Measurements from ENCODE around the gene DBH. TPM values are rescaled to one million over a fixed set of nuclear protein-coding genes. Genes with fewer than 3 reads are reported as not detected.

The DBH gene
- total RNA-seq, 4 donors from 2014 or later, result 0.11 to 0.15 TPM; not detected in 2

DNA sequence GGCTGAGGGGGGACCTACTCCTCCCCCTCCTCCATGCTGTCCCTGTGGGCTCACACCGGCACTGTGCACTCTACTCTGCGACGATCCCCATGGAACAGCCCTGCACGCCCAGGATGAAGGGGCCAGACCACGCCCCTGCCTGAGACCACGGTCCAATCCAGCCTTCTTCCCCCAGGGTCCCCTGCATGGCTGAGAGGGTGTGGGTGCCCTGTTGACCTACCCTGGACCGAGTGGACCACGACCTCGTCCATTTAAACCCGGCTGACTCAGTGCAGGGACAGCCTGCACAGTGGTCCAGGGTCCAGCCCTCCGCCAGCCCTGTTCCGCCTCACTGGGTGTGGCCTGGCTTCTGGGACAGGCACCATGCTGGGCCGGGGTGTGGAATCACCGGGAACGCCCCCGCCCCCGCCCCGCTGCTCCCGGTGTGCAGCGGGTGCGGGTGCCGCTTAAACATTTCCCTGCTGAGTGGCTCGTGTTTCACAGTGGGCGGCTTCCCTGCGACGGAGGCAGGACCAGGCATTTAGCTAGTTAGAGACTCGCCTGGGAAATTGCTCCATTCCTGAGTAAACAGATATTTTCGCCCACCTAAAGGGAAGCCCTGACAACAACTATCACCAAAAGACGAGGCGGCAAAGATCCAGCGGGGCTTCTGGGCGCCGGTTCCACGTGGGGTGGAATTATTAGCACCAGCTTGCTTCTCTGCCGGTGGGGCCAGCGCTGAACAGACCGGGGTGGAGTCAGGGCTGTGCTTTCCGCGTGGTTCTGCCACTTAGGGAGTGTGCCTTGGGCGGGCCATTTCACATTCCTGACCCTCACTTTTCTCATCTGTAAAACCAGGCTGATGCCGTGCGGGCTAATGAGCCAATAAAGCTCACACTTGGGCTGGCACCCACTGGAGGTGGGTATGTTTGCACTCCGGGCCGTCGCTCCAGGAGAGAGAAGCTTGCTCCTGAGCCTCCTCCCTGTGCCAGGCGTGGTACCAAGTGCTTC is 22.6 kb downstream of the DBH start:
- Histone ChIP-seq H3K27me3 (no peaks in the 10 kb centered on the region), H3K9me3 (no peaks in the 10 kb centered on the region), H3K36me3 (no peaks in the 10 kb centered on the region), H3K4me1 (peaks cover 26 to 37% of the 10 kb centered on the region in 2 donors), H3K27ac (no peak overlapping the region), H3K4me3 (replicated peaks in 1 of 3) (no peak overlapping the region)
- DNase-seq, result peak; percentile 53 to 62
- intact Hi-C loops (cut with DNase I), result loop anchor here (5.0 kb wide), 1 partner anchor 91 kb away; no protein-coding TSS in a partner anchor
- TF ChIP-seq, protein P1, sequence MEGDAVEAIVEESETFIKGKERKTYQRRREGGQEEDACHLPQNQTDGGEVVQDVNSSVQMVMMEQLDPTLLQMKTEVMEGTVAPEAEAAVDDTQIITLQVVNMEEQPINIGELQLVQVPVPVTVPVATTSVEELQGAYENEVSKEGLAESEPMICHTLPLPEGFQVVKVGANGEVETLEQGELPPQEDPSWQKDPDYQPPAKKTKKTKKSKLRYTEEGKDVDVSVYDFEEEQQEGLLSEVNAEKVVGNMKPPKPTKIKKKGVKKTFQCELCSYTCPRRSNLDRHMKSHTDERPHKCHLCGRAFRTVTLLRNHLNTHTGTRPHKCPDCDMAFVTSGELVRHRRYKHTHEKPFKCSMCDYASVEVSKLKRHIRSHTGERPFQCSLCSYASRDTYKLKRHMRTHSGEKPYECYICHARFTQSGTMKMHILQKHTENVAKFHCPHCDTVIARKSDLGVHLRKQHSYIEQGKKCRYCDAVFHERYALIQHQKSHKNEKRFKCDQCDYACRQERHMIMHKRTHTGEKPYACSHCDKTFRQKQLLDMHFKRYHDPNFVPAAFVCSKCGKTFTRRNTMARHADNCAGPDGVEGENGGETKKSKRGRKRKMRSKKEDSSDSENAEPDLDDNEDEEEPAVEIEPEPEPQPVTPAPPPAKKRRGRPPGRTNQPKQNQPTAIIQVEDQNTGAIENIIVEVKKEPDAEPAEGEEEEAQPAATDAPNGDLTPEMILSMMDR (IDR thresholded peaks at IDR 0.05), result no peak
- TF ChIP-seq POLR2A (IDR thresholded peaks at IDR 0.05), result no peak
- 10 to 25% methylated on average over 25 to 36 of the region's 46 CpGs for WGBS, 2 donors

DNA sequence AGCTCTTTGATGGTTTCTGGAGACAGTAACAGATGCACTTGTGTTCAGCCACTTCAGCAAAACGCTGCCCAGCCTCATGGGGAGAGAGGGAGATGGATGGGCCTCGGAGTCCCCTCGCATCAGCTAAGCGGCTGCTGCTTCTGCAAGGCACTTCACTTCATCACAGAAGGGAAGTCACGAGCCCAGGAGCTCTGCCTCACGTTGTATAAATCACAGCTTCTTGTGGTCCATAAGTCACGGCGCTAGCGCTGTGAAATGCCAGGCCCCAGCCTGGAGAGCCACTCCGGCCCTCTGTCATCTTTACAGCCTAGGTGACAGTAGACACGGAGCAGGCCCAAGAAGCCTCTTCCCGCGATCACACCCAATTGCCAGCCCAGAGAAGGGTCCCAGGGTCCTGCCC is 23.4 kb downstream of the DBH start:
- no peak overlapping the region for H3K4me3 ChIP-seq (replicated peaks in 1 of 3)
- DNase-seq, result no peak
- H3K27ac ChIP-seq, result no peak overlapping the region
- intact Hi-C loops (cut with DNase I), result loop anchor here (5.0 kb wide), 1 partner anchor 92 kb away; no protein-coding TSS in a partner anchor
- H3K27me3 ChIP-seq, result no peaks in the 10 kb centered on the region
- no peak for TF ChIP-seq POLR2A (IDR thresholded peaks at IDR 0.05)
- TF ChIP-seq, protein P1 (IDR thresholded peaks at IDR 0.05), result no peak
- no peaks in the 10 kb centered on the region for H3K9me3 ChIP-seq
- no peaks in the 10 kb centered on the region for H3K36me3 ChIP-seq
- WGBS, 2 donors, result 74 to 100% methylated on average over 3 to 12 of the region's 13 CpGs
- peaks cover 26 to 37% of the 10 kb centered on the region in 2 donors for H3K4me1 ChIP-seq

DNA sequence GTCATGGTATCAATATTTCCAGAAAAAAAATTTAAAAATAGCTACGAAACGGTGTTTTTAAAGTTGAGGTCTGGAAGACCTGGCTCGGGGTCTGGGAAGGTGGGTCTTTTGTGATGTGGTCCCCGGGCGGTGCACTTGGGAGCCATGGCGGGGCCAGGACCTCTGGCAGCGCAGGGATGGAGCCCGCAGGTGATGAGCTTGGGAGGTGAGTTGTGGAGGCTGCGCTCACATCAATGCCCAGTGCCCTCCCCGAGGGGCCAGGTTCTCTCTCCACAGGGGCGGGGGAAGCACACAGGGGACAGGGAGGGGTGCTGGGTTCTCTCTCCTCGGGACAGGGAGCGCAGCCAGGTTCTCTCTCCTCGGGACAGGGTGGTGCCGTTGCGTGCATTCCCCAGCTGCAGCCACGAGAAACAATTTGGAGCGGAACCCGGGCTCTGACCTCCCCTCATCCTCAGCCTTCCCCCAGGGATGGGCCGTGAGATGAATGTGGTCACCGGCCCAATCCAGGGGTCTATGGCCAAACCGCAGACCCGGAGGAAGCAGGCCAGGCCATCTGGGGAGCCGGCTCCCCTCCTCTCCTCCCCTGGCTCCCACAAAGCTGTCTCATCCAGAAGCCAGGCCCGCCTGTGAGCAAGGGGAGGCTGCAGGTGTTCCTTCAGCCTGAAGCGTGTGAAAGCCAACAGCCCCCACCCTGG is 25.8 kb downstream of the DBH start:
- no peak overlapping the region for H3K4me3 ChIP-seq (replicated peaks in 1 of 3)
- 87 to 91% methylated on average over 15 to 26 of the region's 26 CpGs for WGBS, 2 donors
- H3K9me3 ChIP-seq, result no peaks in the 10 kb centered on the region
- no peaks in the 10 kb centered on the region for H3K27me3 ChIP-seq
- no peak overlapping the region for H3K27ac ChIP-seq
- no peak for DNase-seq
- no peaks in the 10 kb centered on the region for H3K36me3 ChIP-seq
- TF ChIP-seq, protein P1 (IDR thresholded peaks at IDR 0.05), result no peak
- TF ChIP-seq POLR2A (IDR thresholded peaks at IDR 0.05), result no peak
- intact Hi-C loops (cut with DNase I), result no loop called here
- peaks cover 21 to 25% of the 10 kb centered on the region in 2 donors for H3K4me1 ChIP-seq

DNA sequence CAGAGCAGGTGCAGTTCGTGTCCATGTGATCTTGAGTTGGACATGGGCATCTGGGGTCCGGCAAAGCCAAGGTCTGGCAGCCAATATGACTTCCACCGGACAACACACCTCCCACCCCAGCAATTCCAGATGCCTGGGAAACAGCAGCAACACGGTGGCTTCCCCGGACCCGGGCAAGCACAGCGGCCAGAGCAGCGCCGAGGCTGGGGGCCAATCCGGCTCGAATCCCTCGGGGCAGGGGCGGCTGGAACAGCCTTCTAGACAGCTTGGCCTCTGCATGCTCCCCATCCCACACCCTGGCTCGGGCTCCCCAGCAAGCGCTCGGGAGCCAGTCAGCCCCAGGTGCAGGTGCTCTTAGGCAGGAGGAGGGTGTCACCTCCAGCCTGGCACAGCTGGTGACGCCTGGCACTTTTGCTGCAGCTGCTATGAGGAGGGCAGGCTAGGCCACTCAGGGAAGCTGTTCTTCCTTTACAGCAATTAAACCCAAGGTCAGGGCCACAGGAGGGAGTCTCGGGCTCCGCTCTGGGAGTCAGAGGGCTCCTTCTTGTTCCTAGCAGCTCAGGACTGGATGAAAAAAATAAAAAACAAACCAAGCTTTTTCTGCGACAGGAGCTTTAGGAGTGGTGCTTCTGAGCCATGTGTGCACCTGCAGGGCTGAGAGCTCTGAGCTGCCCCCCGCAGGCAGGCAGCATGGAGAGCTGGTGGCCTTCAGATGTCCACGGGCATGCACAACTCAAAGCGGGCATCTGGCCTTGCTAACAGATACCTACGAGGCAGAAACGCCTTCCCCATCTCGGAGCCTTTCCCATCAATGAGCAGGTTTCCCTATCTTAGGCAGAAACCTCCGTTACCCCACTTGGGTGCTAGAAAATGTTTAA is 28.2 kb downstream of the DBH start:
- no peak overlapping the region for H3K27ac ChIP-seq
- no peak for TF ChIP-seq POLR2A (IDR thresholded peaks at IDR 0.05)
- TF ChIP-seq, protein P1 (IDR thresholded peaks at IDR 0.05), result no peak
- H3K4me3 ChIP-seq (replicated peaks in 1 of 3), result no peak overlapping the region
- no peaks in the 10 kb centered on the region for H3K36me3 ChIP-seq
- 76 to 81% methylated on average over 10 to 20 of the region's 27 CpGs for WGBS, 2 donors
- peaks cover under 1 to 3% of the 10 kb centered on the region in 2 donors for H3K4me1 ChIP-seq
- H3K9me3 ChIP-seq, result no peaks in the 10 kb centered on the region
- DNase-seq, result no peak
- intact Hi-C loops (cut with DNase I), result no loop called here
- H3K27me3 ChIP-seq, result no peaks in the 10 kb centered on the region
